Measurements from ENCODE around the gene GNPTG.

Gene GNPTG

DNA sequence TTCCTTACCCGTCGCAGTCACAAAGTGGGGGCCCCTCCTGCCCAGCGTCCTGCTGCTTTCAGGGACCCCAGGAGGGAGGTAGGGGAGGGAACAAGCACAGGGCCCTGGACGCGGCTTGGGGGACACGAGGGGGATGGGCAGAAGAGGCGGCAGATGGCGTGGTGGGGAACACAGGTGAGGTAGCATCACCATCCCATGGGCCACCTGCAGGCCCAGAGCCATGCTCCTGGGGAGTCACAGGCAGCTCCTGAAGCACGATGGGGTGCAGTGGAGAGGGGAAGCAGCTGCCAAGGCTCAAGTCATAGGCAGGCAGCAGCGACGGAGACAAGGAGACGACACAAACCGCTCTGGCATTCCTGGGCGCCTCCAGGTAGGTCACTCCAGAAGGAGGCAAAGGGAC lies 52.0 kb downstream of the GNPTG start:
- DNase-seq (ENCODE audit: low read depth), result no peak
- TF ChIP-seq, protein P1, sequence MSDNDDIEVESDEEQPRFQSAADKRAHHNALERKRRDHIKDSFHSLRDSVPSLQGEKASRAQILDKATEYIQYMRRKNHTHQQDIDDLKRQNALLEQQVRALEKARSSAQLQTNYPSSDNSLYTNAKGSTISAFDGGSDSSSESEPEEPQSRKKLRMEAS (IDR thresholded peaks at IDR 0.05; ENCODE audit: low read depth, low read length), result no peak
- TF ChIP-seq POLR2A (IDR thresholded peaks at IDR 0.05; ENCODE audit: extremely low read depth, insufficient read length) (no peak), CTCF (IDR thresholded peaks at IDR 0.05; ENCODE audit: low read depth, low read length) (no peak), MYC (IDR thresholded peaks at IDR 0.05; ENCODE audit: low read depth, low read length) (no peak)
- no peak overlapping the region for H3K4me3 ChIP-seq (ENCODE audit: low read depth, low read length)

DNA sequence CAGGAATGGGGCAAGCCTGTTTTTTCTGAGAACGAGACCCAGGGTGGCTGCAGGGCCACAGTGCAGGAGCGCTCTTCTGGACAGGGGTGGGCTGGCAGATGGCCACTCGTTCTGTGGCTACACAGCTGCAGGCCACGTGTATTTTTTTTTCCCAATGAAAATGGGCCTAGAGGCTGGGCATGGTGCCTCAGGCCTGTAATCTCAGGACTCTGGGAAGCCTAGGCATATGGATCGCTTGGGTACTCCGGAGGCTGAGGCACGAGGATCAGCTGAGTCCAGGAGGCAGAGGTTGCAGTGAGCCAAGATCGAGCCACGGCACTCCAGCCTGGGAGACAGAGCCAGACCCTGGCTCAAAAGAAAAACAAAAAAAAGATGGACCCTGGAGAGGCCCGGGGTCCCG lies 56.0 kb downstream of the GNPTG start:
- no peak overlapping the region for H3K4me3 ChIP-seq (ENCODE audit: low read depth, low read length)
- no peak for DNase-seq (ENCODE audit: low read depth)
- no peak for TF ChIP-seq CTCF (IDR thresholded peaks at IDR 0.05; ENCODE audit: low read depth, low read length)
- TF ChIP-seq, protein P1 (IDR thresholded peaks at IDR 0.05; ENCODE audit: low read depth, low read length), result no peak
- no peak for TF ChIP-seq MYC (IDR thresholded peaks at IDR 0.05; ENCODE audit: low read depth, low read length)
- TF ChIP-seq POLR2A (IDR thresholded peaks at IDR 0.05; ENCODE audit: extremely low read depth, insufficient read length), result no peak

- DNase-seq (ENCODE audit: low read depth), result peak; percentile 85
- no peak for TF ChIP-seq CTCF (IDR thresholded peaks at IDR 0.05; ENCODE audit: low read depth, low read length)
- TF ChIP-seq, protein P1 (IDR thresholded peaks at IDR 0.05; ENCODE audit: low read depth, low read length), result peak; percentile 89
Measured at GRCh38 chr16:1408171-1408837, 56.6 kb downstream of the GNPTG start.

DNA sequence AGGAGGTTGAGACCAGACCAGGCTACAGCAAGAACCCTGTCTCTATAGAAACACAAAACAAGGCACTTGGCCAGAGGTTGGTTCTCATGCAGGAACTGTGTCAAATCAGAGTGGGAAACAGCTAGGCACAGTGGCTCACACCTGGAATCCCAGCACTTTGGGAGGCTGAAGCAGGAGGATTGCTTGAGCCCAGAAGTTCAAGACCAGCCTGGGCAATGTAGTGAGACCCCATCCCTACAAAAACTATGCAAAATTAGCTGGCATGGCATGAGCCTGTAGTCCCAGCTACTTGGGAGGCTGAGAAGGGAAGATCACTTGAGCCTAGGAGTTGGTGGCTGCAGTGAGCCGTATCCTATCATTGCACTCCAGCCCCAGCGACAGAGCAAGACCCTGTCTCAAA lies 61.1 kb downstream of the GNPTG start:
- TF ChIP-seq POLR2A (IDR thresholded peaks at IDR 0.05; ENCODE audit: extremely low read depth, insufficient read length), result no peak
- no peak for TF ChIP-seq CTCF (IDR thresholded peaks at IDR 0.05; ENCODE audit: low read depth, low read length)
- TF ChIP-seq MYC (IDR thresholded peaks at IDR 0.05; ENCODE audit: low read depth, low read length), result no peak
- TF ChIP-seq, protein P1 (IDR thresholded peaks at IDR 0.05; ENCODE audit: low read depth, low read length), result no peak
- H3K4me3 ChIP-seq (ENCODE audit: low read depth, low read length), result no peak overlapping the region
- no peak for DNase-seq (ENCODE audit: low read depth)

More at GRCh38 chr16:1408171-1408837, 56.6 kb downstream of the GNPTG start:
- peak overlapping the region; percentile 54 for H3K4me3 ChIP-seq (ENCODE audit: low read depth, low read length)
